ENCODE data around the gene MYCBP. TPM values are rescaled to one million over a fixed set of nuclear protein-coding genes. Genes with fewer than 3 reads are reported as not detected.

MYCBP gene
- total RNA-seq, 1 experiment from 2014 or later: 25.1 TPM

DNA sequence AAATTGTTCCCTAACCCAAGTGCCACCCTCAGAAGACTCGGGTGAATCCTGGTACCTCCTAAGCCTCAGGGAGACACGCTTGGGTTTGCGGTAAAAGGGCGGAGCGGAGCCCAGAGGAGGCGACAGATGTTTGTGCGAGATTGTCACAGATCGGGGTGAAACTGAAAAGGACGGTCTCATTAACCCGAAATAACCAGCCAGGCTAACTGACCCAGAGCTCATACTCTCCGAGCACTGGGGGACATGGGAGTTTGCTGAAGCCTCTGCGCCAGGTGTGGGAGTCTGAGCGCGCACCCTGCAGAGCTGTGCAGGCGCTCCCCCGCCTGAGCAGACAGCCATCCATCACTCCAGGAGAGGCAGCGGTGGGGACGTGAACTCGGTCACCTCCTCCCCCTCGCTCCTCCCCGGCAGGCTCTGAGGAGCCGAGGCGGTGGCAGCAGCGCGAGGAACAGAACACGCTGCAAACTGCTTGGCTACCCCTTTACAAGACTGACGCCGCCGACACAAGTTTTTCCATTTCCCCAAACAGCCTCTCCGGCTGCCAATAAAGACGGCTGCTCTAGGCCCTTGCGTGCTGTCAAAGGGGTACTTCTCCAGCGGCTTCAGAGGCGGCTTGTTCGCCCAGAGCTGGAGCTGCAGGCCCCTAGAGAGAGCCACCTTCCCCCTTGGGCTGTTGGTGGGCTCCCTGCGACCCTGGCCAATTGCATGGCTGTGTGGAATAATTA, 57.1 kb downstream of the MYCBP start:
- no peaks in the 10 kb centered on the region for H3K79me2 ChIP-seq (ENCODE audit: low read length)
- no peaks in the 10 kb centered on the region for H3K4me1 ChIP-seq (ENCODE audit: low read length)
- no peak overlapping the region for H3K9ac ChIP-seq (ENCODE audit: low read length)
- no peak overlapping the region for H3K27ac ChIP-seq (ENCODE audit: low read length)
- no peak overlapping the region for H3K4me3 ChIP-seq (ENCODE audit: low read length)
- no peak overlapping the region for H2AFZ ChIP-seq (ENCODE audit: low read length)
- H3K4me2 ChIP-seq (ENCODE audit: low read depth, low read length, poor library complexity, severe bottlenecking): no peak overlapping the region
- H3K9me3 ChIP-seq (ENCODE audit: low read length): no peaks in the 10 kb centered on the region
- H3K36me3 ChIP-seq (ENCODE audit: insufficient read depth, low read length): no peaks in the 10 kb centered on the region
- H4K20me1 ChIP-seq (ENCODE audit: insufficient read depth, low read depth, low read length): no peaks in the 10 kb centered on the region
- no peaks in the 10 kb centered on the region for H3K9me2 ChIP-seq (replicated peaks; ENCODE audit: insufficient read depth, low read length)
- DNase-seq: no peak
- H3K27me3 ChIP-seq (ENCODE audit: low read length): no peaks in the 10 kb centered on the region

DNA sequence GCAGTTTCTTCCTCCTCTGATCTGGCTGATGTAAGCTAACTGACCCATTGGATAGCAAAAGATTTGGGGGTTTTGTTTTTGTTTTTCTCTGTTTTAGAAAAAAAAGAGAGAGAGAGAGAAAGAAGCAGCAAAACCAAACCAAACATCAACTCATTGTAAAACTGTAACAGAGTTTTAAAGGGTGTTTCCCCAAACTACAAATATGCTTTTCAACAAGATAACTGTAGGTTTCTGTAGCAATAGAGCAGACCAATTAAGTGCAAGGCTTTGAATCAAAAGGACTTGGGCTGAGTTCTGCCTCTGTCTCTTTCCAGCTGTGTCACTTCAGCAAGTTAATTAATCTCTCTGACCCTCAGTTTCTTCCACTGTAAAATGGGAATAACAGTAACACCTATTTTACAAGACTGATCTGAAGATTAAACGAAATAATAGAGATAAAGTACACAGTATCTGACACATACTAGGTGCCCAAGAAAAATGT, 58.1 kb downstream of the MYCBP start:
- no peaks in the 10 kb centered on the region for H3K36me3 ChIP-seq (ENCODE audit: insufficient read depth, low read length)
- H3K4me3 ChIP-seq (ENCODE audit: low read length): no peak overlapping the region
- H3K27ac ChIP-seq (ENCODE audit: low read length): no peak overlapping the region
- H4K20me1 ChIP-seq (ENCODE audit: insufficient read depth, low read depth, low read length): no peaks in the 10 kb centered on the region
- H3K9me3 ChIP-seq (ENCODE audit: low read length): no peaks in the 10 kb centered on the region
- no peaks in the 10 kb centered on the region for H3K4me1 ChIP-seq (ENCODE audit: low read length)
- DNase-seq: no peak
- no peaks in the 10 kb centered on the region for H3K79me2 ChIP-seq (ENCODE audit: low read length)
- no peaks in the 10 kb centered on the region for H3K9me2 ChIP-seq (replicated peaks; ENCODE audit: insufficient read depth, low read length)
- no peaks in the 10 kb centered on the region for H3K27me3 ChIP-seq (ENCODE audit: low read length)
- no peak overlapping the region for H3K4me2 ChIP-seq (ENCODE audit: low read depth, low read length, poor library complexity, severe bottlenecking)
- H2AFZ ChIP-seq (ENCODE audit: low read length): no peak overlapping the region
- H3K9ac ChIP-seq (ENCODE audit: low read length): no peak overlapping the region

DNA sequence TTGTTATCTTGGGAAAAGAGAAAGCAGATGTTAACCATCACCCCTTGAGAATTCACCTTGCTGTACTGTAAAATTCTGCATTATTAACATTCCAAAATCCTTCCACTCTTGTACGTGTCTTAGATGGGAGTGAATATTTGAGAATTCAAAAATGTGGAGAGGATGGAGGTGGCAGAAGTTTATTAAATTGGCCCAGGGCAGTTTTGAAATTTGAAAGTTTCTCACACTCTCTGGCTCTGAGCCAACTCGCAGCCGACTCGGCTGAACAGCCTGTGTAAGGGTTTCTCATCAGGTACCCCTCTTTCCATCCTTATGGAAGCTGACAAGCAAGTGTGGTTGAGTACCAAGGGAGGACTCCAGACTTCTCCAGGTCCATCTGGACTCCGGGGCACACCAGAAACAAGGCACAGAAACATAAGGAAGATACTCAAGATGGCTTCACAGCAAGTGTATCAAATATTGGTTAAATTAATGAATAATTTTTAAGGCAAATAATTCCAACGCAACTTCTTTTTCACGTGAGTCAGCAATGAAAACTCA, 58.6 kb downstream of the MYCBP start:
- no peak overlapping the region for H3K4me2 ChIP-seq (ENCODE audit: low read depth, low read length, poor library complexity, severe bottlenecking)
- DNase-seq: no peak
- no peak overlapping the region for H3K9ac ChIP-seq (ENCODE audit: low read length)
- no peak overlapping the region for H3K4me3 ChIP-seq (ENCODE audit: low read length)
- H3K9me2 ChIP-seq (replicated peaks; ENCODE audit: insufficient read depth, low read length): no peaks in the 10 kb centered on the region
- H4K20me1 ChIP-seq (ENCODE audit: insufficient read depth, low read depth, low read length): no peaks in the 10 kb centered on the region
- no peaks in the 10 kb centered on the region for H3K36me3 ChIP-seq (ENCODE audit: insufficient read depth, low read length)
- no peaks in the 10 kb centered on the region for H3K9me3 ChIP-seq (ENCODE audit: low read length)
- no peak overlapping the region for H2AFZ ChIP-seq (ENCODE audit: low read length)
- H3K27ac ChIP-seq (ENCODE audit: low read length): no peak overlapping the region
- H3K27me3 ChIP-seq (ENCODE audit: low read length): no peaks in the 10 kb centered on the region
- no peaks in the 10 kb centered on the region for H3K4me1 ChIP-seq (ENCODE audit: low read length)
- no peaks in the 10 kb centered on the region for H3K79me2 ChIP-seq (ENCODE audit: low read length)

GRCh38 chr1:38812981-38813380, 60.2 kb downstream of the MYCBP start:
- no peak for DNase-seq
- Histone ChIP-seq H3K9ac (ENCODE audit: low read length) (no peak overlapping the region), H3K4me2 (ENCODE audit: low read depth, low read length, poor library complexity, severe bottlenecking) (no peak overlapping the region), H3K27me3 (ENCODE audit: low read length) (no peaks in the 10 kb centered on the region), H3K79me2 (ENCODE audit: low read length) (no peaks in the 10 kb centered on the region), H3K27ac (ENCODE audit: low read length) (no peak overlapping the region), H3K36me3 (ENCODE audit: insufficient read depth, low read length) (no peaks in the 10 kb centered on the region), H2AFZ (ENCODE audit: low read length) (no peak overlapping the region), H3K9me2 (replicated peaks; ENCODE audit: insufficient read depth, low read length) (no peaks in the 10 kb centered on the region), H3K4me1 (ENCODE audit: low read length) (no peaks in the 10 kb centered on the region), H3K9me3 (ENCODE audit: low read length) (no peaks in the 10 kb centered on the region), H4K20me1 (ENCODE audit: insufficient read depth, low read depth, low read length) (no peaks in the 10 kb centered on the region), H3K4me3 (ENCODE audit: low read length) (no peak overlapping the region)

Small RNA genes lying within 50 kb of the gene (small RNA-seq; reads per million reads assigned to genes)
- gene GJA9-MYCBP: not detected

Other genes starting within 250 kb of the MYCBP start
- gene RRAGC, start 13.6 kb downstream of the MYCBP start, total RNA-seq (2014; rRNA removed; shearing (Covaris generic); ENCODE audit: low replicate concordance): 11.3 and 18.3 TPM in 2 replicates
- gene GJA9, start 8.2 kb upstream of the MYCBP start, total RNA-seq (2014; rRNA removed; shearing (Covaris generic); ENCODE audit: low replicate concordance): not detected in 2 replicates
- not detected in 2 replicates for gene RHBDL2, start 68.5 kb upstream of the MYCBP start, total RNA-seq (2014; rRNA removed; shearing (Covaris generic); ENCODE audit: low replicate concordance)
- gene AKIRIN1, start 117.9 kb upstream of the MYCBP start, total RNA-seq (2014; rRNA removed; shearing (Covaris generic); ENCODE audit: low replicate concordance): 81.3 and 131 TPM in 2 replicates
- 259 and 372 TPM in 2 replicates for gene NDUFS5, start 153.0 kb upstream of the MYCBP start, total RNA-seq (2014; rRNA removed; shearing (Covaris generic); ENCODE audit: low replicate concordance)